GM12801 (cell line): ENCODE measurements around the gene NRBF2.

Experiments
- TF ChIP-seq, protein P1 (sequence below): IDR thresholded peaks from one replicate; pipeline ENCODE4 v1.5.1; 2011; ENCODE audit warnings: control low read depth; ENCODE audit not compliant: insufficient read length; ENCODE audit errors: extremely low read depth

Gene NRBF2

DNA sequence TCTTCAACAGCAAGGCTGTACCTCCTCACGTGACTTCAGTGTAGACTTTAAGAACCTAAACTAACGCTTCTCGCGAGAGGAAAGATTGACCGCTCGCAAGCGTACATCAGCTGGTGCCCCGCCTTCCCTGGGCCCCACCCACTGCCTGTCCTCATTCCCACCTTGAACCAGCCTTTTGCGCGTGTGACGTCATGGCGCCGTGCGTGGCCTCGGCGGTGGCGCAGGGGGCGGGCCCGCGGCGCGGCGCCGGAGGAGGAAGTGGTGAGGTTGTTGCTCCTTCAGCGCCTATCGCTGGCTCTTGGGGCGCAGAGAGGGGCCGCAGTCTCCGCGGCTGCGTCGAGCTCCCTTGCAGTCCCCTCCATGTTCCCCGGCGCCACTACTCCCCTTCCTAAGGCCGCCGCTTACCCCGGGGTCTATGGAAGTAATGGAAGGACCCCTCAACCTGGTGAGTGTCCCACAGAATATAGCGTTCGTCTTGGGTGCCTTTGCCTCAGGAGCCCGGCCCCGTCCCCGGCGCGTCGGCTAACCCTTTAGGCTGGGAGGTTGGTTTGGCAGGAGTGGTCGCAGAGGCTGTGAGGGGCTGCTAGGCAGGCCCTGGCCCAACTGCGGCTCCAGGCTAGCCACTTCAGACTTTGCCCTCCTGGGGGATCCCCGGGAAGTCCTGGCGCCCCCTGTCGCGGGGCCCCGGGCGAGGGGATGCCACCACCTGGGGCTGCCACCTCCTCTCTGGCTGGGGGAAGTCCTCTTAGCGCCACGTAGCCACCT, at the start of gene NRBF2:
TSS of gene NRBF2 (plus strand) at position 273 of the 765 bp plus-strand sequence. CDS start at position 416, 143 bp downstream.
- TF ChIP-seq, protein P1, sequence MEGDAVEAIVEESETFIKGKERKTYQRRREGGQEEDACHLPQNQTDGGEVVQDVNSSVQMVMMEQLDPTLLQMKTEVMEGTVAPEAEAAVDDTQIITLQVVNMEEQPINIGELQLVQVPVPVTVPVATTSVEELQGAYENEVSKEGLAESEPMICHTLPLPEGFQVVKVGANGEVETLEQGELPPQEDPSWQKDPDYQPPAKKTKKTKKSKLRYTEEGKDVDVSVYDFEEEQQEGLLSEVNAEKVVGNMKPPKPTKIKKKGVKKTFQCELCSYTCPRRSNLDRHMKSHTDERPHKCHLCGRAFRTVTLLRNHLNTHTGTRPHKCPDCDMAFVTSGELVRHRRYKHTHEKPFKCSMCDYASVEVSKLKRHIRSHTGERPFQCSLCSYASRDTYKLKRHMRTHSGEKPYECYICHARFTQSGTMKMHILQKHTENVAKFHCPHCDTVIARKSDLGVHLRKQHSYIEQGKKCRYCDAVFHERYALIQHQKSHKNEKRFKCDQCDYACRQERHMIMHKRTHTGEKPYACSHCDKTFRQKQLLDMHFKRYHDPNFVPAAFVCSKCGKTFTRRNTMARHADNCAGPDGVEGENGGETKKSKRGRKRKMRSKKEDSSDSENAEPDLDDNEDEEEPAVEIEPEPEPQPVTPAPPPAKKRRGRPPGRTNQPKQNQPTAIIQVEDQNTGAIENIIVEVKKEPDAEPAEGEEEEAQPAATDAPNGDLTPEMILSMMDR, result no peak

DNA sequence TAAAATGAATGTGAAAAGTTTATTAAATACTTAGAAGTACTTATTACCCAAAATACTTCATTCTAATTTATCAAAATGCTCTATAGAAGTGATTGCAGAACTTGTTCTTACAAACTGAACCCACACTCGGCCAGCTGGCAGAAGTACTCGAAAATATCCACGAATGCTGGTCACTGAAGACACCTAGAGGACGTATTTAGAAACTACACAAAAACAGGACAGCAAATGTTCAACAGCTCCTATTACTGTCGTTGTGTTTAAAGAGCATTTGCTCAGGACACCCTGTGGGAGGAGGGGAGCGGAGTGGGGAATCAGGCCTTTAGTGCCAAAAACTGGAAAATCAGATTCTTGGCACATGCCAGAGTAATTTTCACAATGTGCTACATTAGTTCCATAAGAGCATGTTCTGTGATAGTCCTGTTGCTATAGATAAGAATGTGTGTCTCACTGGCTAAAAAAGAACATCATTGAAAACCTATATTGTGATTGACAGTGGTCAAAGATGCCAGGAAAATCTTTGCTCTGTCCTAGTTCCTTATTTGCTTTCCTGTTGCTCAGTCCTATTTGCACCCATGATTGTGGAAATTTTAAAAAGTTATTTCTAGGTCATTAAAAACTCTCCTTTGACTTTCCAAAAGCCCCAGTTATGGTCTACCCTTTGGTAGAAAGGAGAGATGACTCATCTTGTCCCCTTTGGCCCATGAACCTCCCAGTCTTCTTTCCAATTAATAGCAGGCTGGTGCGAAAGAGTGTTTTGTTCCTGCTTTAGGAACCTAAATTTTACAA, 49.0 kb upstream of the NRBF2 start:
- TF ChIP-seq, protein P1, result no peak

DNA sequence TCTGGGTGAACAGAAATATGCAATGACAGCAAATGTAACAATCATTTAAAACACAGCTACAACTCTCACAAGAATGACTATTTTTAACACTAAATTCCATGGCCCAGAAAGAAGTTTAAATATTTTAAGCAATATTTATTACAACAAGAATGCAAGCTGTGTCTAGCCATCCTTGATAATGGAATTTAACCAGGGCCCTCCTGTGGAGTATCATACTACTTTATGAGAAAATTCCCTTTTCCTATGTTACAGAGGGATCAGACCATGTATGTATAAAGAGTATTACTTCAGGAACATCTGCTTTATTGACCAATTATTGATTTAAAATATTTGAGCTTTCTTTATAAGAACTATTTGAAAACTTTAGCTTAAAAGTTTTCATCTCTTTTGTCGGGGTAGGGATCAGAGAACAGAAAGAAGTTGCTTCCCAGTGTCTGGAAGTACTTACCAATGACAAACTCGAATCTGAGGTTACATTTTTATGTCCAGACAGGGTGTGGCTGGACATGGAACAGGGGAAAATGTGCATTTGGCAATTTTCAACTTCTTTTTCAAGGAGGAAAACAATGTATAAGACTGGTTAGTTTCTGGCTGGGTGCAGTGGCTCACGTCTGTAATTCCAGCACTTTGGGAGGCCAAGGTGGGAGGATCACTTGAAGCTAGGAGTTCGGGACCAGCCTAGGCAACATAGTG, 48.3 kb upstream of the NRBF2 start:
- TF ChIP-seq, protein P1, result no peak

DNA sequence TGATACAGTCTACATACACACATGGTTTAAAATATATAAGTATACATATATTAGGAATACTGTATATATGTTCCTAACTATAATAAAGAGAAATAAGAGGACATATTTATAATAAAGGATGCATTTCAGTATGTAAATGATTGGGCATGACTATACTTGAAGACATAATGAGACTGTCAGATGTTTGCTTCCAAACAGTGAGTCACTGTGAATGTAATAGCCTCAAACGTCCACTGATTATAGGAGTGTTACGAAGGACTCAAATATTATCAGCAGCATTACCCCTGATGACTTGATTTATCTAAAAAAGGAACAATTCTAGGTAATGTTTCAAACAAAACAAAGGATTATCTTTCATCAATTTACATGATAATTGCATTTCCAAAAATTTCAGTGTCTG, 39.9 kb upstream of the NRBF2 start:
- TF ChIP-seq, protein P1, result no peak

DNA sequence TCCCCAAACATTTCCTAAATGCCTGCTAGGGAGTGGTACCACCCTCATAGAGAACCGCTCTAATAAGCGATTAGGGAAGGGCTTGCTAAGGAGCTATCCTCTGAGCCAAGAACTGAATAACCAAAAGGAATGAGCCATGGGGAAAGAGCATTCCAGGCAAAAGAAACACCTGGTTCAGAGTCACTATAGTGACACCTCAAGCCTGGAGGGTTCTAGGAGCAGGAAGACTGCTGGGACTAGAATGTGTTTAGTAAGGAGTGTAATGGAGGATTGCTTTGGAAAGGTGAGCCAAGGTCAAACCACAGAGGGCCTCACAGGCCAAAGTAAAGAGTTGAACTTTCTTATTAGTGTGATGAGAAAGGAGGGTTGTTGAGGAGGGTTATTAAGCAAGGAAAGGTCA, 38.7 kb upstream of the NRBF2 start:
- TF ChIP-seq, protein P1, result no peak

DNA sequence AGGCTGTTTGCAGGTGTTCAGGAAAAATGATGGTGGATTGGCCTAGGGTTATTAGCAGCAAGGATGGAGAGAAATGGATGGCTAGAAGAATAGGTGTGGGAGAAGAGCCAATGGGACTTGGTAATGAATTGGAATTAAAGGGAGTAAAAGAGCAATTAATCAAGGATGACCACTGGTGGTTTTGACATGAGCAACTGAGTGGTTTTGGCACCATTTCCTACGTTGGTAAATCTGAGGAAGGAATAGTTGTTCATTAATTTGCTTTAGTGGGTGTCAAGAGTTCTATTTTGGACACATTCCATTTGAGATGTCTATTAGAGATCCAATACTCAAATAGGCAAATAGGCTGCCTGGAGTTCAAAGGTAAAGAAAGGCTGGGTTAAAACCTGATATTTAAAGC, 38.2 kb upstream of the NRBF2 start:
- TF ChIP-seq, protein P1, result no peak

DNA sequence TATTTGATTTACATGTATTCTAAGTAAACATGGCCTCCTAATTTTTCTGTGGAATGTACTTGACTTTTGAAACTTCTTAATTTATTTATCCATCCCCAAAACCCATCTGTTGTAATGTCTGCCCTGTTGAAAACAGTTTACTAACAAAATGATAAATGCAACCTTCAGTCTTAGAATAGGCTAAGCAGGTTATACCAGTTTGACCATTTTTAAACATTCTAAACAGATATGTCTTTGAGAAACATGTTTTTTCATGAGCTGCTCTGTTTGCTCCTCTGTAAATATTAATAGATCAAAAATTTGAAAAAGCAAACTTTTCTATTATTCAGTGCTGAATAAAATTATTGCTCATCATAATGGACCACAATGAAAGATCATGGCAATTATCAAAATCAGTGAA, 33.4 kb upstream of the NRBF2 start:
- TF ChIP-seq, protein P1, result no peak
